Choroid plexus epithelial cell (primary cell): ENCODE data around the gene TCAIM.
"Not testable (repeated sequence)": the region's sequence is repeated elsewhere in the genome, so short reads cannot be mapped to it uniquely, and the experiment has no call there.

Experiments
- DNase-seq: peaks from one replicate; pipeline ENCODE4 v3.0.0-alpha.2; 2010; ENCODE audit warnings: low read depth
- H3K4me3 ChIP-seq: 2 replicates; pipeline ENCODE4 v1.5.1; 2011; ENCODE audit warnings: low read depth, mild to moderate bottlenecking, control low read depth, low read length, moderate library complexity
- TF ChIP-seq, protein P1 (sequence below): conservative IDR thresholded peaks from 2 replicates; pipeline ENCODE4 v1.5.1; 2011; ENCODE audit warnings: low read depth, mild to moderate bottlenecking, control low read depth, inconsistent platforms, low read length, moderate library complexity

The TCAIM gene

DNA sequence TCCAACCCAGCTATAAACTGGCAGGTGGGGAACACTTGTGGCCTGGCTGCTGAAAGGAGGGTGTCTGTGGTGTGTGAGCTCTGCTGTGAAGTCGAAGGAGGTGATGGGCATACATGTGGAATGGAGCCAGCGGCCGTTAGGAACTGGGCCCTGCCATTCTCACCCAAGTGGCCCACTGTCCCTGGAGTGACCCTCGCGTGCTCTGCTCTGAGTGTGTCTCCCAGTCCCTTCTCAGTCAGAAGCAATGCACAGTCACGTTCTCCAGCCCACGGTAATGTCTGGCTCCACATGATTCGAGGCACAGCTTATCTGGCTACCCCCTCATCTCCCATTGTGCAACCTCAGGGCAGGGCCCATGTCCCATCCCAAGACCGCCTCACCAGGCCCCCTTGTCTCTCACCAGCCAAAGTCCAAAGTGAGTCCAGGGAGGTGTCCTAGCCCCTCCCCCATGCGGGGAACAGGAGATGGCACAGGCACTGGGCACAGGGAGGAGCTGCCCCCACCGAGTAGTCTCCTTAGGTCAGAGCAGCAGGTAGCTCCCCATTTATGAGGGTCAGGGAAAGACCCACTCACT lies 76.0 kb downstream of the TCAIM start:
- H3K4me3 ChIP-seq = no peak overlapping the region
- no peak for DNase-seq
- TF ChIP-seq, protein P1, sequence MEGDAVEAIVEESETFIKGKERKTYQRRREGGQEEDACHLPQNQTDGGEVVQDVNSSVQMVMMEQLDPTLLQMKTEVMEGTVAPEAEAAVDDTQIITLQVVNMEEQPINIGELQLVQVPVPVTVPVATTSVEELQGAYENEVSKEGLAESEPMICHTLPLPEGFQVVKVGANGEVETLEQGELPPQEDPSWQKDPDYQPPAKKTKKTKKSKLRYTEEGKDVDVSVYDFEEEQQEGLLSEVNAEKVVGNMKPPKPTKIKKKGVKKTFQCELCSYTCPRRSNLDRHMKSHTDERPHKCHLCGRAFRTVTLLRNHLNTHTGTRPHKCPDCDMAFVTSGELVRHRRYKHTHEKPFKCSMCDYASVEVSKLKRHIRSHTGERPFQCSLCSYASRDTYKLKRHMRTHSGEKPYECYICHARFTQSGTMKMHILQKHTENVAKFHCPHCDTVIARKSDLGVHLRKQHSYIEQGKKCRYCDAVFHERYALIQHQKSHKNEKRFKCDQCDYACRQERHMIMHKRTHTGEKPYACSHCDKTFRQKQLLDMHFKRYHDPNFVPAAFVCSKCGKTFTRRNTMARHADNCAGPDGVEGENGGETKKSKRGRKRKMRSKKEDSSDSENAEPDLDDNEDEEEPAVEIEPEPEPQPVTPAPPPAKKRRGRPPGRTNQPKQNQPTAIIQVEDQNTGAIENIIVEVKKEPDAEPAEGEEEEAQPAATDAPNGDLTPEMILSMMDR = no peak

DNA sequence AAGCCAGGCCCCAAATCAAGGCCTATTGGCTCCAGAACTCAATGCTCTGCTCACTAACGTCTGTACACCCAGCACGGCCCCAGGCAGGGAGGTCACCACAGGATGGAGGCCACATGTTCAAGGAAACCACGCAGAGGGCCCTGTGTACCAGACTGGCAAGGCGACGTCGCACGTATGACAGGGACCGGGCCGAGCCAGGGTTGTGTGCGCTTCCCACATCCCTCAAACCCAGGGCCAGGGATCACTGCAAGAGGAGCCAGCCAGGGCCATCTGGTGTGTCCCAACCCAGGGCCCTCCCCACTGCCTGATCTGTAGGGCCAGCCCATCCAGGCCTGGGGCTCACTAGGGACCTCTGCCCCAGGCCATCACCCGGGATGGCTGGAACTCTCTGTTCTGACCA lies 76.9 kb downstream of the TCAIM start:
- no peak for DNase-seq
- no peak overlapping the region for H3K4me3 ChIP-seq
- TF ChIP-seq, protein P1 = no peak

- no peak for DNase-seq
- TF ChIP-seq, protein P1 = no peak
- no peak overlapping the region for H3K4me3 ChIP-seq
These were observed 77.8 kb downstream of the TCAIM start for GRCh38 chr3:44416031-44417030.

GRCh38 chr3:44418118-44418517 lies 79.6 kb downstream of the TCAIM start:
- not testable (repeated sequence) for H3K4me3 ChIP-seq, DNase-seq

- DNase-seq = no peak
- TF ChIP-seq, protein P1 = peak; percentile 56
- H3K4me3 ChIP-seq = no peak overlapping the region
These were observed 80.0 kb downstream of the TCAIM start for GRCh38 chr3:44418549-44418948.

DNA sequence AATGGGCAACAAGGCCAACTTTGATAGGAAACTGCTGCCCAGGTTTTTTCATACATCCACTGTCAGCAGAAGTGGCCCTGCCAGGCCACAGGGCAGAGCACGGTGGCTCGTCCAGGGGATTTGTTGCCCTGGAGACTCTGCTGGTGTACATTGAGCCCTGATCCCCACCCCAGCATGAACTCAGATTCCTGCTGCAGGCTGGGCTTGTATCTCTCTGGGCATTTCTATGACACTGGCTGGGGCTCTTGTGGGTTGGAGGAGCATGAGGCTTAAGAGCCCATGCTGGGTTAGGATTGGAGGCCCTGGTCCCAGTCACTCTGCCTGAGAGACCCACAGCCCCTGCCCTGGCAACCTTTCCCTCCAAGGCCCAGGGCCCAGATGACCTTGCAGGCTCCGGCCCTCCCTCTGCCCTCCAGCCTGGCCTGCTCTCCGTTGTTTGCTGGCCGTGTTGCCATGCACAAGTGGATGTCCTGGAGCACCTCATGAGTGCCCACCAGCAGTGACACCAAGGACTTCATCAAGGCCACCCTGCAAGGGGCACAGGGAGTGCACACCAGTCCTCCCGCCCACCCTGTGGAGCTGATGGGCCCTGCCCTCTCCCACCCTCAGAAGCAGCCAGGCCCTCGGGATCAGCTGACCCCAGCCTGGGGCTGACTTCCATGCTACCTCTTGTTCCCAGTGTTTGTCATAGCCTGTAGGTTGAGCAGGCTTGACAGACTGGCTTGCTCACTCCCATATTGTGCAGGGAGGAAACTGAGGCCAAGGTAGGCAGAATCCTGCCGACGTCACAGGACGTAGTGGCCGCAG lies 80.8 kb downstream of the TCAIM start:
- DNase-seq = no peak
- no peak overlapping the region for H3K4me3 ChIP-seq
- TF ChIP-seq, protein P1 = no peak
